Calu3 (cell line): ENCODE measurements around the gene SPAG4. TPM values are rescaled to one million over a fixed set of nuclear protein-coding genes. Genes with fewer than 3 reads are reported as not detected.

Source experiments
- BruUV-seq: library from RNA; stranded (reverse); fragments of 400-500 nt; replicated peaks from 2 replicates; lab custom pipeline; 2021; lab: Mats Ljungman, UMichigan
- CTCF ChIA-PET: fragments of 300-600 bp; sonication (Branson Sonifier 250); formaldehyde crosslinking; loops from one replicate; lab custom pipeline; 2022; ENCODE audit warnings: antibody characterized with exemption; lab: Charles Lee
- DNase-seq: peaks from one replicate; pipeline ENCODE4 v3.0.0; 2022
- H3K27ac Mint-ChIP-seq: one replicate; pipeline ENCODE4 v1.8.0; 2022; ENCODE audit warnings: mixed read lengths; ENCODE audit not compliant: unreplicated experiment
- H3K27me3 Mint-ChIP-seq: one replicate; pipeline ENCODE4 v1.8.0; 2022; ENCODE audit warnings: mixed read lengths; ENCODE audit not compliant: unreplicated experiment
- H3K36me3 Mint-ChIP-seq: one replicate; pipeline ENCODE4 v1.8.0; 2022; ENCODE audit warnings: mild to moderate bottlenecking, moderate library complexity, mixed read lengths; ENCODE audit not compliant: insufficient read depth, unreplicated experiment
- H3K4me1 Mint-ChIP-seq: one replicate; pipeline ENCODE4 v1.8.0; 2022; ENCODE audit warnings: mild to moderate bottlenecking, low read depth, mixed read lengths; ENCODE audit not compliant: unreplicated experiment
- H3K4me3 Mint-ChIP-seq: one replicate; pipeline ENCODE4 v1.8.0; 2022; ENCODE audit warnings: mild to moderate bottlenecking, low read depth, moderate library complexity, mixed read lengths; ENCODE audit not compliant: unreplicated experiment
- H3K9me3 Mint-ChIP-seq: one replicate; pipeline ENCODE4 v1.8.0; 2022; ENCODE audit warnings: low read depth, mixed read lengths; ENCODE audit not compliant: unreplicated experiment
- CTCF ChIP-seq: fragments of 200-600 bp; IDR thresholded peaks from one replicate; pipeline ENCODE4 v1.8.0; 2022; ENCODE audit warnings: antibody characterized with exemption; ENCODE audit not compliant: unreplicated experiment
- intact Hi-C: fragments of 100-400 bp; cut with micrococcal nuclease; formaldehyde crosslinking; loops from one replicate; pipeline ENCODE4 v1.10.0; 2022; ENCODE audit not compliant: unreplicated experiment
- total RNA-seq: library from RNA; stranded (reverse); gene quantifications from 2 replicates; pipeline ENCODE4 v1.2.3, GENCODE V29; 2022

Gene SPAG4
- total RNA-seq, 1 experiment from 2014 or later: 7.7 TPM

- CTCF ChIA-PET: no interaction called here
- H3K27ac Mint-ChIP-seq: peak overlapping the region; percentile 23
- BruUV-seq: no TSS peak
Measured at GRCh38 chr20:35635652-35636051, 20.0 kb downstream of the SPAG4 start.

GRCh38 chr20:35636095-35636494 is 20.5 kb downstream of the SPAG4 start:
- no peak for DNase-seq
- CTCF ChIA-PET: no interaction called here
- no peaks in the 10 kb centered on the region for H3K27me3 Mint-ChIP-seq
- intact Hi-C loops: no loop called here
- no peaks in the 10 kb centered on the region for H3K9me3 Mint-ChIP-seq
- no peak overlapping the region for H3K4me3 Mint-ChIP-seq
- peaks cover 46% of the 10 kb centered on the region for H3K36me3 Mint-ChIP-seq
- no peak overlapping the region for H3K27ac Mint-ChIP-seq
- no peak for TF ChIP-seq CTCF
- peaks cover 28% of the 10 kb centered on the region for H3K4me1 Mint-ChIP-seq
- BruUV-seq: no TSS peak

More at GRCh38 chr20:35635652-35636051, 20.0 kb downstream of the SPAG4 start:
- no peak for DNase-seq
- peaks cover 47% of the 10 kb centered on the region for H3K36me3 Mint-ChIP-seq
- H3K9me3 Mint-ChIP-seq: no peaks in the 10 kb centered on the region
- intact Hi-C loops: no loop called here
- no peaks in the 10 kb centered on the region for H3K27me3 Mint-ChIP-seq
- no peak overlapping the region for H3K4me3 Mint-ChIP-seq
- no peak for TF ChIP-seq CTCF
- H3K4me1 Mint-ChIP-seq: peaks cover 24% of the 10 kb centered on the region

GRCh38 chr20:35637276-35637675 is 21.6 kb downstream of the SPAG4 start:
- BruUV-seq: no TSS peak
- DNase-seq: no peak
- H3K9me3 Mint-ChIP-seq: no peaks in the 10 kb centered on the region
- no peak overlapping the region for H3K4me3 Mint-ChIP-seq
- peaks cover 38% of the 10 kb centered on the region for H3K36me3 Mint-ChIP-seq
- no peak overlapping the region for H3K27ac Mint-ChIP-seq
- TF ChIP-seq CTCF: no peak
- peaks cover 29% of the 10 kb centered on the region for H3K4me1 Mint-ChIP-seq
- CTCF ChIA-PET: interaction anchor here (0.5 to 0.9 kb wide), 3 partner anchors 18 to 124 kb away, joined by 3 to 8 read pairs (median 5); no protein-coding TSS in a partner anchor
- no peaks in the 10 kb centered on the region for H3K27me3 Mint-ChIP-seq
- intact Hi-C loops: no loop called here

- Mint-ChIP-seq H3K36me3 (peaks cover 36% of the 10 kb centered on the region), H3K27ac (no peak overlapping the region), H3K4me3 (no peak overlapping the region), H3K4me1 (peaks cover 29% of the 10 kb centered on the region), H3K9me3 (no peaks in the 10 kb centered on the region), H3K27me3 (no peaks in the 10 kb centered on the region)
- no peak for DNase-seq
- TF ChIP-seq CTCF: no peak
- BruUV-seq: no TSS peak
- CTCF ChIA-PET: interaction anchor here (1.6 kb wide), 1 partner anchor 20 kb away, joined by 6 read pairs; no protein-coding TSS in a partner anchor
- intact Hi-C loops: no loop called here
Measured at GRCh38 chr20:35638751-35639150, 23.1 kb downstream of the SPAG4 start.
